PFSK-1 (cell line): ENCODE measurements around the gene AUH.

ENCODE experiments used
- FOXP2 ChIP-seq: optimal IDR thresholded peaks from 2 replicates; pipeline ENCODE3; 2011; ENCODE audit warnings: borderline replicate concordance, control low read depth, inconsistent platforms; ENCODE audit not compliant: insufficient read depth; ENCODE audit errors: extremely low read length, extremely low read depth
- POLR2AphosphoS5 ChIP-seq: IDR thresholded peaks from 2 replicates; pipeline ENCODE4 v1.6.1; 2012; ENCODE audit warnings: low read depth, mild to moderate bottlenecking, control low read depth, low read length, moderate library complexity
- REST ChIP-seq, 2 experiments: IDR thresholded peaks; 2 replicates each; pipeline versions ENCODE4 v1.6.1 to v1.8.0; 2011 to 2012; ENCODE audit warnings: low read depth in 2 of 2, low read length in 2 of 2, control low read depth in 1 of 2, inconsistent platforms in 1 of 2, mild to moderate bottlenecking in 1 of 2, moderate library complexity in 1 of 2; ENCODE audit not compliant: insufficient read depth in 1 of 2
- SIN3A ChIP-seq: IDR thresholded peaks from 2 replicates; pipeline ENCODE4 v1.6.1; 2012; ENCODE audit warnings: mild to moderate bottlenecking, low read length, moderate library complexity, borderline replicate concordance; ENCODE audit not compliant: insufficient read depth
- TAF1 ChIP-seq: IDR thresholded peaks from 2 replicates; pipeline ENCODE4 v1.6.1; 2012; ENCODE audit warnings: low read length, control low read depth, borderline replicate concordance; ENCODE audit not compliant: insufficient read depth

Gene AUH

DNA sequence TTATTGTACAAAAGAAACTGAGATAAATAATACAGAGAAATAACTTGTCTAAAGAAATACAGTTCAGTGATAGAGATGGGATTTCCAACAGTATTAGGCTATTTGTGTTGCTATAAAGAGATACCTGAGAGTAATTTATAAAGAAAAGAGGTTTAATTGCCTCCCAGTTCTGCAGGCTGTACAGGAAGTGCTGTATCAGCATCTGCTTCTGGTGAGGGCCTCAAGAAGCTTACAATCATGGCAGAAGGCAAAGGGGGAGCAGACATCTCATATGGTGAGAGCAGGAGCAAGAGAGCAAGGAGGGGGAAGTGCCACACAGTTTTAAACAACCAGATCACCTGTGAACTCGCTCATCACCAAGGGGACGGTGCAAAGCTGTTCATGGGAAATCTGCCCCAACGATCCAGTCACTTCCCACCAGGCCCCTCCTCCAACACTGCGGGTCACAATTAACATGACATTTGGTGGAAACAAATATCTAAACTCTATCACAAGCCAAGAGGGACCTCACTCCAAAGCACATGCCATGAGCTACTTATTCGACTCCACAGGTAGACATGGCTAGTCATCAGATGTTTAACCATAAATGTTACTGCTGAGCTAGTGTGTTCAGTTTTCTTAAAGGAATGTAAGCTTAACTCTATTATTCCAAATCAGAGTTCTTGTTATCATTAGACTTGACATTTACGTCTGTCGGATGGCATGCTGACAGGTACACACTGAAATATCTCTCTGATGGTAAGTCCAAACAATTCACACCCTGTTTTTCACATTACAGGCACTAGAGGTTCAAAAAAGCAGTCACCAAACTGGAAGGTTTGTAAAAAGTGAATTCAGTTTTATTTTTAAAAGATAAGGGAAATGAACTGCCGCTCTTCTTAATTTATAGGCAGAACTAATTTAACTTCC lies 82.2 kb downstream of the AUH start:
- TF ChIP-seq FOXP2 (no peak), REST (IDR thresholded peaks at IDR 0.05; ENCODE audit: insufficient read depth in 1 of 2, low read depth in 2 of 2, low read length in 2 of 2) (no peak), TAF1 (no peak), POLR2AphosphoS5 (no peak), SIN3A (no peak)

GRCh38 chr9:91276513-91276912 lies 85.2 kb downstream of the AUH start:
- TF ChIP-seq FOXP2, result no peak
- TF ChIP-seq SIN3A, result no peak
- TF ChIP-seq TAF1, result no peak
- no peak for TF ChIP-seq POLR2AphosphoS5
- no peak for TF ChIP-seq REST (IDR thresholded peaks at IDR 0.05; ENCODE audit: insufficient read depth in 1 of 2, low read depth in 2 of 2, low read length in 2 of 2)

DNA sequence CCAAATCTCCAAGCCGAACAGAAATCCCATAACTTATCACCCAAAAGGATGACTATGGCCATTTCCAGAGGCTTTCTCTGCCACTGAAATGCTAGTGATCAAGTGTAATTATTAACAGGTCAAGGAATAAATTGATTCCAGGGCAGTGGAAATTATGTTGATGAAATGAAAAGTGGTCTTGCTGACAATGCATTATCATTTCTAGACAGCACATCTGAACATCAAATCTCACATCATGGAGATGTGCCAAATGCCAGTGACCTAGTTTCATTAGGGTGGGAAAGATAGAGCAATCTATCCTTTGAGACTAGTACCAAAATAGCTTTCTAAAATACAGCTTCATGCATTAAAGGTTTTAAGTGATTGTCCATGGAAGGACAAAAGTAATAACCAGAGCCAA lies 86.1 kb downstream of the AUH start:
- TF ChIP-seq POLR2AphosphoS5, result no peak
- TF ChIP-seq REST (IDR thresholded peaks at IDR 0.05; ENCODE audit: insufficient read depth in 1 of 2, low read depth in 2 of 2, low read length in 2 of 2), result no peak

DNA sequence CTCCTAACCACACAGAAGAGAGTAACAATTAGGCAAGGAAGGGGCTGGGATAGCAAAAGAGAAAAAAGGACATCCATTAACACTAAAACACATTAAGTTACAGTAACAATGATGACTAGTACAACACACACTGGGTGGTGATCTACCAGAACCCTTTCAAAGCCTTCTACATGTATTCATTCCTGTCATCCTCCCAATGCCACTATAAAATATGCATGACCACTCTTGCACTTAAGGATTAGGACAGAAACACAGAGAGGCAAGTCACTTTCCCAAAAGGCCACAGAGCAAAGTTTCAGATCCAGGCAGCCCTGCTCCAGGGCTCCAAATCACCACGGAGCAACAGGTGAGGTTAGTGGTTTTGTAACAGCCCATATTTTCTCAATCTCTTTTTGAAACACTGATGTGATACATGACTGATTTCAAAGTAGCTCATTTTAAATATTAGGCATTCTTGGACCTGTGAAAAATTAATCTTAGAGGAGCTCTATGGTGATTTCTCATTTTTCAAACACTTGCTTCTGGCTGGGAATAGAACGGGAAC lies 86.7 kb downstream of the AUH start:
- TF ChIP-seq FOXP2 (no peak), POLR2AphosphoS5 (no peak), TAF1 (no peak), REST (IDR thresholded peaks at IDR 0.05; ENCODE audit: insufficient read depth in 1 of 2, low read depth in 2 of 2, low read length in 2 of 2) (no peak), SIN3A (no peak)
